HG03135 (cell line): Measurements from ENCODE around the gene HDAC6.
"Not testable (repeated sequence)": the region's sequence is repeated elsewhere in the genome, so short reads cannot be mapped to it uniquely, and the experiment has no call there.

ENCODE experiments used
- ATAC-seq: cut with Tn5 transposase; IDR thresholded peaks from one replicate; pipeline ENCODE4 v1.9.1; 2021; ENCODE audit warnings: mild to moderate bottlenecking, moderate library complexity; ENCODE audit not compliant: unreplicated experiment

HDAC6 gene

GRCh38 chrX:48789366-48790220 lies 12.3 kb upstream of the HDAC6 start:
- ATAC-seq, result no peak

DNA sequence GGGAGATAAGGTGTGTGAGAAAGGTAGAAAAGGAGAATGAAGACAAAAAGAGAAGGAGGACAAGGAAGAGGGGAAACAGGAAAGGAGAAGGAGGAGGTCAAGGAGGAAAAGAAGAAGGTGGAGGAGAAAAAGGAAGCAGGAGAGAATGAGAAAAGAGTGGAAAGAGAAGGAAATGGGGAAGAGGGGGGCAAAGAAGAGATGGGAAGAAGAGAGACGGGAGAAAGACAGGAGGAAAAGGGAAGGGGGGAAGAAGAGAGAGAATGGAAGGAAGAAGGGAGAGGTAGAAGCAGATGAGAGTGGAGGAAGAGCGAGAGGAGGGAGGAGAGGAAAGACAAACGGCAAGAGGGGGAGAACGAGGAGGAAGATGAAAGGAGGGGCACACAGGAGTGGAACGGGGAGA lies 11.4 kb upstream of the HDAC6 start:
- ATAC-seq, result no peak

DNA sequence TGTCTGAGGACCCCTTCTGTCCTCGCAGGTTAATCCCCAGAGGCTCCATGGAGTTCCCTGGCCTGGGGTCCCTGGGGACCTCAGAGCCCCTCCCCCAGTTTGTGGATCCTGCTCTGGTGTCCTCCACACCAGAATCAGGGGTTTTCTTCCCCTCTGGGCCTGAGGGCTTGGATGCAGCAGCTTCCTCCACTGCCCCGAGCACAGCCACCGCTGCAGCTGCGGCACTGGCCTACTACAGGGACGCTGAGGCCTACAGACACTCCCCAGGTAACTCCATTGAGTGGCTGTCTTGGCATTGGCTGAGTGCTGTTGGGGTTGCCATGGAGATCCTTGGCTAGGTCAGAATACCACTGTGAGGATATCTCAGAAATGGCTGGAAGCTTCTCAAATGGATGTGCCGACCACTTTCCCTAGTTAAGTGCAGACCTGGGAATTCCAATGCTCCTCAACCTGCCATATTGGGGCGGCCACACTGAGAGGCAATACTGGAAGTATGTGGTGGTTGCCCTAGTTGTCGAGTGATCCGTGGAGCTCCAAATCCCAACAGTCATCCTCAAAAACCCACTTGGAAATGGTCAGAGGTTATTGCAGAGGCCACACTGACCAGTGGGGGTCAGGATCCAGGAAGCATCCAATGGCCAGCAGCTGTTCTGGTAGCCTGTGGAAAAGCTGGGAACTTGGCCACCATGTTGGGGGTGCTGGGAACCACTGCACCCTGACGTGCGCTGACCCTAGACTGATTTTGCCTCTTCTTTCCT lies 10.6 kb upstream of the HDAC6 start:
- no peak for ATAC-seq

DNA sequence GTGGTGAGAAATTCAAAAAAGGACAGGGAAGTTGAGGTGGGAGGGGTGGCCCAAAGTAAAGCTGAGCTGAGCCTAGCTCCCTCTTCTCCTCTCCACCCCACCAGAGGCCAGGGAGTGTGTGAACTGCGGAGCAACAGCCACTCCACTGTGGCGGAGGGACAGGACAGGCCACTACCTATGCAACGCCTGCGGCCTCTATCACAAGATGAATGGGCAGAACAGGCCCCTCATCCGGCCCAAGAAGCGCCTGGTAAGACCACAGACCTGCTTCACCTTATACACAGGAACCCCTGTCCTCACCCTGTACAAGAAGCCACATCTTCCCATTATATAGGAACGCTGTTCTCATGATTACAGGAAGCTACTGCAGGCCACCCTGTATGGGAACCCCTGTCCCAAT lies 9.6 kb upstream of the HDAC6 start:
- ATAC-seq, result no peak

DNA sequence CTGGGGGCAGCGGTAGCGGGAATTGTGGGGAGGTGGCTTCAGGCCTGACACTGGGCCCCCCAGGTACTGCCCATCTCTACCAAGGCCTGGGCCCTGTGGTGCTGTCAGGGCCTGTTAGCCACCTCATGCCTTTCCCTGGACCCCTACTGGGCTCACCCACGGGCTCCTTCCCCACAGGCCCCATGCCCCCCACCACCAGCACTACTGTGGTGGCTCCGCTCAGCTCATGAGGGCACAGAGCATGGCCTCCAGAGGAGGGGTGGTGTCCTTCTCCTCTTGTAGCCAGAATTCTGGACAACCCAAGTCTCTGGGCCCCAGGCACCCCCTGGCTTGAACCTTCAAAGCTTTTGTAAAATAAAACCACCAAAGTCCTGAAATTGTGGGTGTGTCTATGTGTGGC lies 7.9 kb upstream of the HDAC6 start:
- no peak for ATAC-seq

GRCh38 chrX:48794340-48794910 lies 7.4 kb upstream of the HDAC6 start:
- no peak for ATAC-seq

- no peak for ATAC-seq
Observed at GRCh38 chrX:48794911-48795515, 6.9 kb upstream of the HDAC6 start.

DNA sequence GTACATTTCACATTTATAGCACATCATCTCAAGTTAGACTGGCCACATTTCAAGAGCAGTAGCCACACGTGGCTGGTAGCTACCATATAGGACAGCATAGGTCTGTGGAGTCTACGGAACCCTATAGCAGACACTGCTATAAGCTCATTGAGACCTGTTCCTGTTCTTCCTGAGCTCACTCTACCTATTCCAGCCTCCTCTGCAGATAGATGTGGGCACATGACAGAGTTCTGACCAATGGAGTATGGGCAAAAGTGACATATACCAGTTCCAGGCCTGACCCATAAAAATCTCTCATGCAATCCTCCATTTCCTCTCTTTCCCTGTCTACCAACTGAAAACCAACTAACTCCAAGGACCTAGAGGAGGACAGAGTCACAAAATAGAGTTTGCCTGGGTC lies 3.5 kb upstream of the HDAC6 start:
- no peak for ATAC-seq

- ATAC-seq, result no peak
Observed at GRCh38 chrX:48800574-48801279, 1.1 kb upstream of the HDAC6 start.

GRCh38 chrX:48802089-48802904 lies 430 bp downstream of the HDAC6 start:
- ATAC-seq, result peak; percentile 44

DNA sequence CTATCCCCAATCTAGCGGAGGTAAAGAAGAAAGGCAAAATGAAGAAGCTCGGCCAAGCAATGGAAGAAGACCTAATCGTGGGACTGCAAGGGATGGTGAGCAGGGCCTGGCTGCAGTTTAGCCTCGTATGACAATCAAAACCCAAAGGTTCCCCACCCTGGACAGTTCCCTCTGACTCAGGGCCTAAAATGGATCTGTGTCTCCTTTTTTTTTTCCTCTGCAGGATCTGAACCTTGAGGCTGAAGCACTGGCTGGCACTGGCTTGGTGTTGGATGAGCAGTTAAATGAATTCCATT lies 986 bp downstream of the HDAC6 start:
- ATAC-seq, result no peak

DNA sequence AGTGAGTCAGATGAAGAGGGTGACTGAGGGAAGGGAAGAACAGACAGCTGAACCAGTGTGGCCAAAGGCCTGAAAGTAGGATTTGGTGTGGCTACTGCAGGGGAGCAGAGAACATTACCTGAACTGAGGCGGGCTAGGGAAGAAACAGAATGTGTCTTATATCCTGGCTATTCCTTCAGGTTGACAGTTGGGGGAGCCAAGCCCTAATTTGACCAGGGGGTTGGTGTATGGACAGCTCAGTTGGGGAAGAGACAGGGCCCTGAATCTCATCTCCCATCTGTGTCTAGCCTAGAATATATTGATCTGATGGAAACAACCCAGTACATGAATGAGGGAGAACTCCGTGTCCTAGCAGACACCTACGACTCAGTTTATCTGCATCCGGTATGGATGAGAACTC lies 4.2 kb downstream of the HDAC6 start:
- no peak for ATAC-seq

- ATAC-seq, result no peak
Observed at GRCh38 chrX:48813644-48814043, 11.8 kb downstream of the HDAC6 start.

DNA sequence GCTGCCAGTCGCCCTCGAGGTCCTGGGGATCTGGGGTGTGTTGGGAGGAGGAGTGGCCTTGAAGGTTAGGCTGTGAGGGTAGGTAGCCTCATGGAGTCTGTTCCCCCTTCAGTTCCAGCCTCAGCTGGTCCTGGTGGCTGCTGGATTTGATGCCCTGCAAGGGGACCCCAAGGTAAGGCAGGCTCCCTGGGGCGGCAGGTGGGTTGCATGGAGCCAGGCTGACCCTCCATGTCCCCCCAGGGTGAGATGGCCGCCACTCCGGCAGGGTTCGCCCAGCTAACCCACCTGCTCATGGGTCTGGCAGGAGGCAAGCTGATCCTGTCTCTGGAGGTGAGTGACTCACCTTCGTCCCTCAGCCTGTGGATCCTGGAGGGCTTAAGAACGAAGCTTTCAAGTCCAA lies 12.9 kb downstream of the HDAC6 start:
- no peak for ATAC-seq

GRCh38 chrX:48815266-48815665 lies 13.4 kb downstream of the HDAC6 start:
- ATAC-seq, result no peak

DNA sequence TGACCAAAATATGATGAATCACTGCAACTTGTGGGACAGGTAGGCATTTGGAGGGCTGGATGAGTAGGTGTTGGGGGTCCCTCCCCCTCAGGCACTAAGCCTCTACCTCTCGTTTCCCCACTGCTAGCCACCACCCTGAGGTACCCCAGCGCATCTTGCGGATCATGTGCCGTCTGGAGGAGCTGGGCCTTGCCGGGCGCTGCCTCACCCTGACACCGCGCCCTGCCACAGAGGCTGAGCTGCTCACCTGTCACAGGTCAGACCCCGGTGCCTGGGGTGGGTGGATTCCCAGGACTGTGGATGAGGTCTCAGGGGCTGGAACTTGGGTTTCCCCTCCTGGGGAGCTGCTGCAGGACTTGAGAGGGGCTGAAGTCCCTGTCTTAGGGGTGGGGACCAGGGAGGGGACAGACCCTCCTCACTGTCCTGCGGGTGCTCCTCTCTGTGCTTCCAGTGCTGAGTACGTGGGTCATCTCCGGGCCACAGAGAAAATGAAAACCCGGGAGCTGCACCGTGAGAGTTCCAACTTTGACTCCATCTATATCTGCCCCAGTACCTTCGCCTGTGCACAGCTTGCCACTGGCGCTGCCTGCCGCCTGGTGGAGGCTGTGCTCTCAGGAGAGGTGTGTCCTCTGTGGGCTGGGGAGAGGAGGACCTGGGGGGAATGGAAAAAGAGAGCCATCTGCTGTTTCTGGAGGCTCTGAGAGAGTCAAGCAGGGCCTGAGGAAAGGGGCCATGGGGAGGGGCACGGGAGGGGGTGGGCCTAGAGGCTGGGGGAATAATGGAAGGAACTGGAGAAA lies 14.3 kb downstream of the HDAC6 start:
- no peak for ATAC-seq

DNA sequence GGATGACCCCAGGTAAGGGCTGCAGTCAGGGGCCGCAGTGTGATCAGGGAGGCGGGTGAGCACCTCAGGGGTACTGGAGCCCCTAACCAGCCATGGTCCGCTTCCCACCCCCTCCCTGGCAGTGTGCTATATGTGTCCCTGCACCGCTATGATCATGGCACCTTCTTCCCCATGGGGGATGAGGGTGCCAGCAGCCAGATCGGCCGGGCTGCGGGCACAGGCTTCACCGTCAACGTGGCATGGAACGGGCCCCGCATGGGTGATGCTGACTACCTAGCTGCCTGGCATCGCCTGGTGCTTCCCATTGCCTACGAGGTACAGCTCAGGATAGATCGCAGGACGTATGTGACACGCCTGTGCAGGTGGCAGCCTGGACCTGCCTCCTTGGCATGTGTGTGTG lies 16.2 kb downstream of the HDAC6 start:
- no peak for ATAC-seq

DNA sequence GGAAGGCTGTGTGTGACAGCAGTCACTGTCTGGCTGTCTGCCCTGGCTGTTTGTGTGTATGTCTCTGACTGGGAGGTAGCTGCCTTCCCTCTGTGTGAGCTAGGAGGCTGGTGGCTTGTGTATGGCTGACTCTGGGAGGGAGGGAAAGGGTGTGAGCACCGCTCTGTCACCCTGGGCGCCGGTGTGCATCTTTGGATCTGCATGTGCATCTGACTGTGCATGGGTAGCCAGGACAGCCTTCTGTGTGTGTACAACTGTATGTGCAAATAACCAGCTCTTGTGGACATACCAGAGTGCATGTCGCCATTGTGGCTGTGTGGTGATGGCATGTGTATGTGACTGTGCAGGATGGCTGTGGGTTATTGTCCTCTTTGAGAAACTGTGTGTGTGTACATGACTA lies 17.0 kb downstream of the HDAC6 start:
- no peak for ATAC-seq

DNA sequence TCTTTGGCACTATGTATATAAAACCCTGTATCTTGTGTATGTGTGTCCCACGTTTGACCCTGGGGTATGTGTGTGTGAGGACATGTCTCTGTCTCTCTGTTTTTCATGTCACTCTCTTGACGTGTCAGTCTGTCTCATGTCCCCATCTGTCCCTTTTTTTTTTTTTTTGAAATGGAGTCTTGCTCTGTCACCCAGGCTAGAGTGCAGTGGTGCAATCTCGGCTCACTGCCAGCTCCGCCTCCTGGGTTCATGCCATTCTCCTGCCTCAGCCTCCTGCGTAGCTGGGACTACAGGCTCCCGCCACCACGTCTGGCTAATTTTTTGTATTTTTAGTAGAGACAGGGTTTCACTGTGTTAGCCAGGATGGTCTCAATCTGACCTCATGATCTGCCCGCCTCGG lies 17.5 kb downstream of the HDAC6 start:
- not testable (repeated sequence) for ATAC-seq

GRCh38 chrX:48823053-48823452 lies 21.2 kb downstream of the HDAC6 start:
- ATAC-seq, result no peak
